ENCODE data around the gene RCAN2. TPM values are rescaled to one million over a fixed set of nuclear protein-coding genes. Genes with fewer than 3 reads are reported as not detected.

The RCAN2 gene
- total RNA-seq, 1 experiment from 2014 or later = 0.05 TPM

GRCh38 chr6:46189726-46190125 lies 301.5 kb downstream of the RCAN2 start:
- POLR2A ChIA-PET = no interaction called here
- no TSS peak for BruUV-seq (replicated peaks)
- Histone ChIP-seq H3K9me3 (ENCODE audit: control insufficient read depth, insufficient read depth, low read depth, low read length) (no peaks in the 10 kb centered on the region), H3K36me3 (ENCODE audit: control insufficient read depth, insufficient read depth, low read length) (no peaks in the 10 kb centered on the region), H3K27ac (ENCODE audit: low read length) (no peak overlapping the region), H3K4me1 (ENCODE audit: control insufficient read depth, insufficient read depth, low read length) (no peaks in the 10 kb centered on the region), H3K4me3 (ENCODE audit: low read depth in 2 of 2, low read length in 2 of 2) (no peak overlapping the region), H3K27me3 (ENCODE audit: control insufficient read depth, insufficient read depth, low read length) (peaks cover 3% of the 10 kb centered on the region; the same call in 1 of the 2 replicates)
- in situ Hi-C loops (cut with HindIII; ENCODE audit: low pct_unique_long_range_greater_than_20kb, low sequenced_read_pairs) (no loop called here), intact Hi-C loops (cut with micrococcal nuclease; ENCODE audit: unreplicated experiment) (no loop called here)
- DNase-seq (ENCODE audit: low read depth, low spot score) (no peak), ATAC-seq (no peak)
- CTCF ChIA-PET = no interaction called here
- TF ChIP-seq CTCF (IDR thresholded peaks at IDR 0.05) (no peak), TCF7L2 (IDR thresholded peaks at IDR 0.05; ENCODE audit: low read depth, low read length) (no peak)

GRCh38 chr6:46186583-46186982 lies 304.7 kb downstream of the RCAN2 start:
- H3K4me3 ChIP-seq (ENCODE audit: low read depth in 2 of 2, low read length in 2 of 2) = no peak overlapping the region
- in situ Hi-C loops (cut with HindIII; ENCODE audit: low pct_unique_long_range_greater_than_20kb, low sequenced_read_pairs) (no loop called here), intact Hi-C loops (cut with micrococcal nuclease; ENCODE audit: unreplicated experiment) (no loop called here)
- no peak for DNase-seq (ENCODE audit: low read depth, low spot score)
- ChIA-PET POLR2A (no interaction called here), CTCF (no interaction called here)
- no peak for ATAC-seq
- no peaks in the 10 kb centered on the region for H3K9me3 ChIP-seq (ENCODE audit: control insufficient read depth, insufficient read depth, low read depth, low read length)
- H3K27me3 ChIP-seq (ENCODE audit: control insufficient read depth, insufficient read depth, low read length) = peaks cover 7% of the 10 kb centered on the region
- TF ChIP-seq TCF7L2 (IDR thresholded peaks at IDR 0.05; ENCODE audit: low read depth, low read length) (no peak), POLR2AphosphoS5 (IDR thresholded peaks at IDR 0.05; ENCODE audit: low read depth, low read length) (no peak), SIN3A (IDR thresholded peaks at IDR 0.05; ENCODE audit: borderline replicate concordance, insufficient read depth, low read depth, low read length) (no peak), REST (IDR thresholded peaks at IDR 0.05; ENCODE audit: insufficient read depth in 1 of 2, low read depth in 2 of 2, low read length in 1 of 2) (no peak), CTCF (IDR thresholded peaks at IDR 0.05) (no peak)
- H3K4me1 ChIP-seq (ENCODE audit: control insufficient read depth, insufficient read depth, low read length) = no peaks in the 10 kb centered on the region
- no peak overlapping the region for H3K27ac ChIP-seq (ENCODE audit: low read length)
- no TSS peak for BruUV-seq (replicated peaks)
- no peaks in the 10 kb centered on the region for H3K36me3 ChIP-seq (ENCODE audit: control insufficient read depth, insufficient read depth, low read length)

GRCh38 chr6:46184114-46184513 lies 307.1 kb downstream of the RCAN2 start:
- no peak for DNase-seq (ENCODE audit: low read depth, low spot score)
- no peak overlapping the region for H3K27ac ChIP-seq (ENCODE audit: low read length)
- intact Hi-C loops (cut with micrococcal nuclease; ENCODE audit: unreplicated experiment) (no loop called here), in situ Hi-C loops (cut with HindIII; ENCODE audit: low pct_unique_long_range_greater_than_20kb, low sequenced_read_pairs) (no loop called here)
- BruUV-seq (replicated peaks) = no TSS peak
- POLR2A ChIA-PET = no interaction called here
- no peak for ATAC-seq
- H3K27me3 ChIP-seq (ENCODE audit: control insufficient read depth, insufficient read depth, low read length) = peaks cover 4% of the 10 kb centered on the region
- no peaks in the 10 kb centered on the region for H3K9me3 ChIP-seq (ENCODE audit: control insufficient read depth, insufficient read depth, low read depth, low read length)
- CTCF ChIA-PET = no interaction called here
- no peak overlapping the region for H3K4me3 ChIP-seq (ENCODE audit: low read depth in 2 of 2, low read length in 2 of 2)
- H3K36me3 ChIP-seq (ENCODE audit: control insufficient read depth, insufficient read depth, low read length) = no peaks in the 10 kb centered on the region
- H3K4me1 ChIP-seq (ENCODE audit: control insufficient read depth, insufficient read depth, low read length) = no peaks in the 10 kb centered on the region
- TF ChIP-seq TCF7L2 (IDR thresholded peaks at IDR 0.05; ENCODE audit: low read depth, low read length) = no peak
- TF ChIP-seq POLR2AphosphoS5 (IDR thresholded peaks at IDR 0.05; ENCODE audit: low read depth, low read length) = no peak
- no peak for TF ChIP-seq REST (IDR thresholded peaks at IDR 0.05; ENCODE audit: insufficient read depth in 1 of 2, low read depth in 2 of 2, low read length in 1 of 2)
- no peak for TF ChIP-seq SIN3A (IDR thresholded peaks at IDR 0.05; ENCODE audit: borderline replicate concordance, insufficient read depth, low read depth, low read length)
- no peak for TF ChIP-seq CTCF (IDR thresholded peaks at IDR 0.05)
